Glomerular endothelial cell (primary cell): ENCODE measurements around the gene PCED1B. TPM values are rescaled to one million over a fixed set of nuclear protein-coding genes. Genes with fewer than 3 reads are reported as not detected.
"Not testable (repeated sequence)": the region's sequence is repeated elsewhere in the genome, so short reads cannot be mapped to it uniquely, and the experiment has no call there.

ENCODE experiments used
- DNase-seq: peaks from one replicate; pipeline ENCODE4 v3.0.0-alpha.2; 2011; ENCODE audit warnings: low read depth, low spot score; ENCODE audit errors: extremely low read depth
- total RNA-seq: library from RNA; depleted of rRNA; stranded (reverse); fragments of >200 nt; gene quantifications from 2 replicates; pipeline ENCODE4 v1.2.3, GENCODE V29; 2015

PCED1B gene, protein sequence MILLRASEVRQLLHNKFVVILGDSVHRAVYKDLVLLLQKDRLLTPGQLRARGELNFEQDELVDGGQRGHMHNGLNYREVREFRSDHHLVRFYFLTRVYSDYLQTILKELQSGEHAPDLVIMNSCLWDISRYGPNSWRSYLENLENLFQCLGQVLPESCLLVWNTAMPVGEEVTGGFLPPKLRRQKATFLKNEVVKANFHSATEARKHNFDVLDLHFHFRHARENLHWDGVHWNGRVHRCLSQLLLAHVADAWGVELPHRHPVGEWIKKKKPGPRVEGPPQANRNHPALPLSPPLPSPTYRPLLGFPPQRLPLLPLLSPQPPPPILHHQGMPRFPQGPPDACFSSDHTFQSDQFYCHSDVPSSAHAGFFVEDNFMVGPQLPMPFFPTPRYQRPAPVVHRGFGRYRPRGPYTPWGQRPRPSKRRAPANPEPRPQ
- total RNA-seq: 0.70 and 1.9 TPM in 2 replicates

DNA sequence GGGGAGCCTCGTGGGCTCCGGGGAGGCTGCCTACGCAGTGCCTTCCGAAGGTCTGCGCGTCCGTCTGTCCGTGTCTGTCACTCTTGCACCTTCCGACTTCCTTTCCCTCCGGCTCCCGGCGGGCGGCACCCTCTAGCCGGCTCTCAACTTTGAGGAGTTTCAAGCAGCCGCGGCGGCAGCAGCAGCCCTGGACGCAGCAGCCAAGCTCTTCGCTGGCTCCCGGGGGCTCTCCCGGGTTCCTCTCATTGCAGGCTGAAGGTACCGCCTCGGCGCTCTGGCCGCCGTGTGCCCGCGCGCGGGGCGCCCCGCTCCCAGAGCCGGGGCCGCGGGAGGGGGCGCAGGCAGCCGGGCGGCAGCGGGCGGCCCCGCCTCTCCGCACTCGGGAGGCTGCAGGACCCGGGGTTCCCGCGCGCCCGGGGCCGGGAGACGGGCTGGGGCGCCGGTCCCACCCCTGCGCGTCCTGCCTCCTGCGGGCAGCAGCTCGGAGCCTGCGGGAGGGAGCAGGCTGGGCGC is at the start of gene PCED1B, which contains the start of gene AMIGO2:
TSS of gene PCED1B (plus strand) at position 154 of the 513 bp plus-strand sequence. CDS start 155,443 bp downstream, outside the sequence.
TSS of gene AMIGO2 (minus strand) at position 492 of the 513 bp plus-strand sequence. CDS start 957 bp downstream, outside the sequence.
- no peak for DNase-seq

DNA sequence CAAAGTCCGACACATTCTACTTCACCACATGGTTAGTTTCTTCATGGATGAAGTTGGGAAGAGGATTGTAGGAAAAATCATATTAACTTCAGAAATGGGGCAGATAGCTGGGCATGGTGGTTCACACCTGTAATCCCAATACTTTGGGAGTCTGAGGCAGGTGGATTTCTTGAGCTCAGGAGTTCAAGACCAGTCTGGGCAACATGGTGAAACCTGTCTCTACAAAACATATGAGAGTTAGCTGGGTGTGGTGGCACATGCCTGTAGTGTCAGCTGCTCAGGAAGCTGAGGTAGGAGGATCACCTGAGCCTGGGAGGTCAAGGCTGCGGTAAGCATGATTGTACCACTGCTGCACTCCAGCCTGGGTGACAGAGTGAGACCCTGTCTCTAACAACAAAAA is 49.5 kb upstream of the PCED1B start:
- DNase-seq: no peak

DNA sequence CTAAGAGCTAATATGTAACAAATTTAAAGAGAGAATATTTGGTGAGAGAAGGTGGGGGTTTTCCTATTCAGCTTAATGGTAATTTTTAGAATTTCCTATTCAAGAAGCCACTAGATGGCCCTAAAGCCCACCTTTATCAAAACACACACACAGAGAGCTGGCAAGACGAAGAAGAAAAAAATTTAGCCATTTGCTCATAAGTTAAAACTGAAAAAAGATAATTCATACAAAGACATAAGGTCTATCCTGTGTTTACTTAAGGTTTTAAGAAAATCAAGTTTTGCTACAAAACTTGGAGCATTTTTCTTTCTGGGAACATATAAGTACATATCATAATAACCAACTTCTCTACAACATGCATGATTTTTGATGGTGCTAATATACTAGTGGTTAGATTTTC is 46.8 kb upstream of the PCED1B start:
- DNase-seq: peak; percentile 52

DNA sequence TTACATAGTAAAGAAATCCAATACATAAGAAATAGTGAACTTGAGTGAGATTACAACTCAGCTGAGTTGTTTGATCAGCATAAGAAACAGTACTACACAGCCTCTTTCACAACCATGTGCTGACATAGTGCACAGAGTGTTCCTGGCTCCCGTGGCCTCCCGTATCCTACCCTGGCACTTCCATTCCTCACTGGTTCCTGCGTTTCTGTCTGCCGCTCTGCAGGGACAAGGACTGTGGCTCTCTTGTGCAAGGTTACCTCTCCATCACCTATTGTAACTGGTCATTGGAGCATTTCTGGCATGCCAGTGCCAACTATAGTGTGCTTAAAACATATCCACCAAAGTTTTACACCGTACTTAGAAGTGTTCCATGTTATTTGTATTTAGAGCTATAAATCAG is 46.3 kb upstream of the PCED1B start:
- DNase-seq: no peak

DNA sequence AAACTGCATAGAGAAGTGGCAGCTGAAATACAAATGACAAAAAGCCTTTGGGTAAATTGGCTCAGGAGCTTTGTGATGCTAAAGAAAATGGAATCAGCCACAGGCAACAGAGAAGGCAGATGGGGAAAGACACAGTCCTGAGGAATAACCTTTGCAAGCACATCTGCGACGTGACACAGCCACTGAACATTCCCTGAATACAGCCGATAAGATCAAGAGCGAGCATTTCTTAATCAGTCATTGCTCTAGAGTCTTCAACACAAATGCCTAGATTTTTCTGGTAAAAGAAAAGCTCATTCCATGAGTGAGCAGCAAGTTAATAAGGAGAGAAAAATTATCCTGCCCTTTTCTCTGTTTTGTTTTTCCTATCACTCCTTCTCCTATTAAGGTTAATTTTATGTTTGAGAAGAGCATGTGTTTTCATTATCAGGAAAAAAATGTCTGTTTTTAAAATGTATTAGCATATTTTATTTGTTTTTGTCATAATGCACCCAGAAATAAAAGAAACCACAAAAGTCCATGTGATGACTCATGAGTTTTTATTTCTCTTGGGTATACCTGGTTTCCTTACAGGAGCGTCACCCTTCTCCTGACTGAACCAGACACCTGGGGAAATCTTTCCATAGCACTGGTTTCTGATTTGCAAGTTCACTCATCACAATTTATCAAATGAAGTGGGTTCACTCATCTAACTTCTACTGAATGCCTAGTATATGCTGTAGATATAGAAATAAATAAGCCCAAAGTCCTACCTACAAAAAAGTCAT is 45.4 kb upstream of the PCED1B start:
- DNase-seq: no peak

DNA sequence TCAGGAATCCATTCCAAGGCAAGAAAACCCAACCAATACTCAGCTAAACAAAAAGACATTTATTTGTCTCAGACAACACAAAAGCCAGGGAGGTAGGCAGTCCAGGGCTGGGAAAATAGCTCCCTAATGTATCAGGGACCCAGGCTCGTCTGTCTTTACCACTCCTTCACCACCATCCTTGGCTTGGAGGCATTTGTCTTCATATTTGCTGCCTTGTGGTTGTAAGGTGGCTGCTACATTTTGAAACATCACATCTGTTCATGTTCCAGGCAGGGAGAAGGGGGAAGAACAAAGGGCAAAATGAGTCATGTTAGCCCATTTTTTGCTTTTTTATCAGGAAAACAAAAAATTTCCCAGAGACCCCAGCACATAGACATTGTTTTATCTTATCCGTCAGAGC is 44.8 kb upstream of the PCED1B start:
- no peak for DNase-seq

DNA sequence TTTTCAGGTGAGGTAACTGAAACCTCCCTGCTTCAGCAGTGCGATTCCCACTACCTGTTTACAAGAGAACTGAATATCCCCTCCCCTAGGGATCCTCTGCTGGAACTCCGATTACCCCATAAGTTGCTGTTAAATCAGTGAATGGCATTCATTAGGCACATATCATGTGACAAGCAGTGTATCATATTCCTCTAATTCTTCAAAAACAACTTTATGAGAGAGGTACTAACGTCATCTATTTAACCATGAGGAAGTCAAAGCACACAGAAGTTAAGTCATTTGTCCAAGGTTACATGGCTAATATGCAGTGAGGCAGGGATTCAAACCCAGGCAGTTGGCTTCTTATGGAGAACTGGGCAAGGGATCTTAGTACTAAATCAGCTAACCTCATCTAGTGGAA is 43.9 kb upstream of the PCED1B start:
- no peak for DNase-seq

DNA sequence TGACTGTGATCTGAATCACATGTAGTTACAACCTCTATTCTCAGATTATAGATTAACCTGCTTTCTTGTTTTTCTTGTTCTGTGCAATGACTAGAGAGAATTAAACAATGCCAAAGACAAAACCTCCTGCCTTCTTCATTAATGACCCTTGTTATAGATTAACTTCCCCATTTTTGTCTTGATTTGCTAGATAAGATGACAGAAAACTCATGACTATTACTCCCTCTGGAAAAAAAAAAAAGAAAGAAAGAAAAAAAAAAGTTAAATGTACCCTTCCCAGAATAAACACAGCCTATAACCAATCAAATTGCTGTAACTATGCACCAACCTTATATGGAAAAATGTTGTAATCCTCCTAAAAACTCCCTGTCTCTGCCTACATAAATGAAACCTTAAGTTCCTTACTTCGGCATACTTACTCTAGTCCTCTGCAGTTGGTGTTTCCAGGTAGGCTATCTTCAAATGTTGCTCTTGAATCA is 41.1 kb upstream of the PCED1B start:
- no peak for DNase-seq

DNA sequence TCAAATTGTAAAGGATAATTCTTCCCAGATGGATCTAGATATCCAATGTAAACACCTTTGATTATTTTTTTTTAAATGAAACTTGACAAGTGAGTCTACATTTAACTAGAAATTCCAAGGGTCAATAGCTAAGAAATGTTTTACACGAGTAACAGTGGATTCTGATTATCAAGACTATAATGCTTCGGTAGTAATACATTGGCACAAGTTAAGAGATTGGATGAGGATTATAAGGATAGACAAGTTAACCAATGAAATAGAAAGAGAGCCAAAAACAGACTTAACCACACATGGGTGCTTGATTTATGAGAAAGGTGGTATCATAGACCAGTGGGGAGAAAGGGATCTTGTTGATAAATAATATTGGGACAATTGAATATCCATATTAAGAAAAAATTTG is 40.3 kb upstream of the PCED1B start:
- no peak for DNase-seq

DNA sequence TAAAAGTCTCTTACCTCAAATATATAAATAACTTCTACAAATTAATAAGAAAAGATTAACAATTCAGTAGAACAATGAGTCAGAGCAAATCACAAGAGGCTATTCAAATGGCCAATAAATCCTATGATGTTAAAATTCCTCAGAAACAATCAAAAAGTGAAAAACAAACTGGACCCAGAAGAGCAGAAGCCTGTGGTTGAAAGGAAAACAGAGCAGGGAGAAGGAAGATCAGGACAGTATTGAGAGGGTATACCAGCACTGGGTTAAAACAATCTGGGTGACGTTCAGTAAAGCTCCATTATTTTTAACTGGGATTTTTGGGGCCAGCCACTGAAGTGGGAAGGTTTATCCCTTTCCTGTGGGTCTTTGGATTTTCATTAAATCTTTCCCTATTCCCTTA is 39.7 kb upstream of the PCED1B start:
- no peak for DNase-seq

DNA sequence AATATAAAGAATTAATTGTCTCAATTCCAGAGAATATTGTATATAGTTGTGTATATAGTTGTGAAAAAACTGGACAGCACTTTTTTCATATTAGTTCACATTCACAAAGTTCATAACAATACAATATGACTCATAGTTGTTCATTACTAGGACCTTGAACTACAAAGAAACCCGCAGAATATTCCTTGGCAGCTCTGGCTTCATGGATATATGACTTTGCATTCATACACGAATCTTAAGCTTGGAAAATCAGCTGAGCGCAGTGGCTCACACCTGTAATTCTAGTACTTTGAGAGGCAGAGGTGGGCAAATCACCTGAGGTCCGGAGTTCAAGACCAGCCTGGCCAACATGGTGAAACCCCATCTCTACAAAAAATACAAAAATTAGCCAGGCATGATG is 38.1 kb upstream of the PCED1B start:
- DNase-seq: no peak

DNA sequence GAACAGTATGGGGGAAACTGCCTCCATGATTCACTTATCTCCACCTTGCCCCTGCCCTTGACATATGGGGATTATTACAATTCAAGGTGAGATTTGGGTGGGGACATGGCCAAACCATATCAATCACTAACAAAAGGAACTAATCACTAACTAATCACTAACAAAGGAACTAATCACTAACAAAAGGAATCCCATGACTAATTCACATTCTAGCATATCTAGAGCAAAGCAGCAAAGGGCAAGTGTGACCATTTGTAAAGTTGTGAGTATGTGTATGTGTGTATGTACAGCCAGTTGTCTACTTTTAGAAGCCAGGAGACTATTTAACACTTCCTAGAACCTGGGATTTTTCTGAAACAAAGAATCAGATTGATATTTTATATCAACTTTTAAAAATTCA is 30.9 kb upstream of the PCED1B start:
- no peak for DNase-seq

DNA sequence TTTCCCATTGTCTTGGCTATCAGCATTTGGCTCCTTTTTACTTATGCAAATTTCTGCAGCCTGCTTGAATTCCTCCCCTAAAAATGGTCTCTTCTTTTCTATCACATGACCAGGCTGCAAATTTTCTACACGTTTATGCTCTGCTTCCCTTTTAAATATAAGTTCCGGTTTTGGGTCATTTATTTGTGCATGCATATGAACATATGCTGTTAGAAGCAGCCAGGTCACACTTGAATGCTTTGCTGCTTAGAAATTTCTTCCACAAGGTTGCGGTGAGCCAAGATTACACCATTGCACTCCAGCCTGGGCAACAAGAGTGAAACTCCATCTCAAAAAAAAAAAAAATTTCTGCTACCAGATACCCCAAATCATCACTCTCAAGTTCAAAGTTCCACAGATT is 28.1 kb upstream of the PCED1B start:
- not testable (repeated sequence) for DNase-seq

DNA sequence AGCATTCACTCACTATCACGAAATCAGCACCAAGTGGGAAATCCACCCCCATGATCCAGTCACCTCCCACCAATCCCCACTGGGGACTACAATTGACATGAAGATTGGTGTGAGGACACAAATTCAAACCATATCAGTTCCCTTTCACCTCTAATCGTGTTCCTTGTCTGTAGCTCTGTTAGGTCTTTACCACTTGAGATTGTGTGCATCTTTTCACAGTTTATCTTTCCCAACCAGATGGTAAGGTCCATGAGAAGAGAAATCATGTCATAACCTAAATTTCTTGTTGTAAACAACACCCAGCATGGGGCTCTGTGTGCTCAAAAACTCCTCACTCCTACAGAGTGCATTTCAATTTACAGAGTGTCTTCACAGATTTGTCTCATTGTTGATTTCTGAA is 27.1 kb upstream of the PCED1B start:
- DNase-seq: no peak

DNA sequence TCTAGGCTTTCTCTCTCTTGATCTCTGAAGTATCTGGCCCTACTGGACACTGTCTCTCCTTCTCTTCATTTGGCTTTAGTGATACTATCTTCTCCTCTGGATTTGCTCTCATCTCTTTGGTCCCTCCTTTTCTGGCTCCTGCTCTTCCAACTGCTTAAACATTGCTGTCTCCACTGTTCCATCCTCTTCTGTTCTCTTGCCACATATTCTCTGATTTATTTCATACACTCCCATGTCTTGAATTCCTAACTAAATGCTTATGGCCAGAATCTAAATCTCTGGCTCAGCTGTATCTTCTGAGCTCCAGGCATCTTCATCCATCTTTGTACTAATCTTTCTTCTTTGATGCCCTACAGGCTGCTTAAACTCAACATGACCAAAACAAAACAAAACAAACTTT is 25.5 kb upstream of the PCED1B start:
- no peak for DNase-seq

DNA sequence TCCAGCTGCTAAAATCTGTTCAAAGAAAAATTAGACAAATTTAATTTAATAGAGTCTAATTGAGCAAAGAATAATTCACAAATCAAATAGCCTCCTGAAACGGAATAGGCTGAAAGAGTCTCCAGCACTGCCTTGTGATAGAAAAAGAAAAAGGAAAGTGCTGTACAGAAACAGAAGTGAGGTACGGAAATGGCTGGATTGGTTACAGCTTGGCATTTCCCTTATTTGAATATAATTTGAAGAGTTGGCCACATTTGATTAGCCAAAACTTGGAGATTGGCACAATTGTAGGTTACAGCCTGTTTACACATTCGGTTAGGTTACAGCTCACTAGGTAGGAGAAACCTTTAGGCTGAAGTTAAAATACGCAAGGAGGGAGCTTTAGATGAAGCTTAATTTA is 24.8 kb upstream of the PCED1B start:
- no peak for DNase-seq

DNA sequence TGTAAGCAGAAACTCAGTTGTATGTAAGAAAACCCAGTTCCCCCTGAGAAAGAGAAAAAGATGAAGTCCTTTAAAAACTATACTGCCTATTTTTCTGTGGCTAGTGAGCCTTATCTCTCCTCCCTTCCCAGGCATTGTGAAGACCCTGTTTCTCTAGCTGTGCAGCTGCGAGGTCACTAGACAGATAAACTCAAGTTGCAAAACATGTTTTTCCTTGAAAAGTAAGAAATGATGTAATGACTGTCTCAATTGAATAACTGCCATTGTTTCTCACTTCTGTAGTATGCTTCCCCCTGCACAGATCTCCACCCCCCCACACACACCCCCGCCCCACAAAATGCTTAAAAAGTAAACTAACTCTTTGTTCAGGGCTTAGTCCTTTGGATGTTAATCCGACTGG is 23.6 kb upstream of the PCED1B start:
- DNase-seq: not testable (repeated sequence)

DNA sequence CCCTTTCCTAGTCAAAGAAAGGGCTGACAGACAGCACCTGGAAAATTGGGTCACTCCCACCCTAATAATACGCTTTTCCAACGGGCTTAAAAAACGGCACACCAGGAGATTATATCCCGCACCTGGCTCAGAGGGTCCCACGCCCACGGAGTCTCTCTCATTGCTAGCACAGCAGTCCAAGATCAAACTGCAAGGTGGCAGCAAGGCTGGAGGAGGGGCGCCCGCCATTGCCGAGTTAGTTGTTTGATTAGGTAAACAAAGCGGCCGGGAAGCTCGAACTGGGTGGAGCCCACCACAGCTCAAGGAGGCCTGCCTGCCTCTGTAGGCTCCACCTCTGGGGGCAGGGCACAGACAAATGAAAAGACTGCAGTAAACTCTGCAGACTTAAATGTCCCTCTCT is 22.5 kb upstream of the PCED1B start:
- not testable (repeated sequence) for DNase-seq

DNA sequence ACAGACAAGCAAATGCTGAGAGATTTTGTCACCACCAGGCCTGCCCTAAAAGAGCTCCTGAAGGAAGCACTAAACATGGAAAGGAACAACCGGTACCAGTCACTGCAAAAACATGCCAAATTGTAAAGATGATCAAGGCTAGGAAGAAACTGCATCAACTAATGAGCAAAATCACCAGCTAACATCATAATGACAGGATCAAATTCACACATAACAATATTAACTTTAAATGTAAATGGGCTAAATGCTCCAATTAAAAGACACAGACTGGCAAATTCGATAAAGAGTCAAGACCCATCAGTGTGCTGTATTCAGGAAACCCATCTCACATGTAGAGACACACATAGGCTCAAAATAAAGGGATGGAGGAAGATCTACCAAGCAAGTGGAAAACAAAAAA is 20.8 kb upstream of the PCED1B start:
- not testable (repeated sequence) for DNase-seq

DNA sequence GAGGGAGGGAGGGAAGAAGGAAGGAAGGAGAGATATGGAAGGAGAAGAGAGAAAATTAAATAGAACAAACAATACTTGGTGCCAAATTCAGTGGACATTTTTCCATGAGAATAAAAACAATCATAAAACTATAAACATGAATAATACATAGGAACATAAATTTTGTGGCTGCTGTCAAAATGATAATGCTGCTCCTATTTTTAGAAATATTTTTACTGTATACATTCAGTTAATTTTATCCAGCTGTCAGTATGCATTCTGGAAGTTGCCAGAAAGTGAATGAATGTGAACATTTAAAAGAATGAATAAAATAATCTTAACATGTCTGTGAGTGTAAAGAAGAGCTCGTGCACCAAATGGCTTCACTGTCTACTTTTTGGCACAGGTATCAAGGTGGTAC is 13.9 kb upstream of the PCED1B start:
- DNase-seq: no peak

DNA sequence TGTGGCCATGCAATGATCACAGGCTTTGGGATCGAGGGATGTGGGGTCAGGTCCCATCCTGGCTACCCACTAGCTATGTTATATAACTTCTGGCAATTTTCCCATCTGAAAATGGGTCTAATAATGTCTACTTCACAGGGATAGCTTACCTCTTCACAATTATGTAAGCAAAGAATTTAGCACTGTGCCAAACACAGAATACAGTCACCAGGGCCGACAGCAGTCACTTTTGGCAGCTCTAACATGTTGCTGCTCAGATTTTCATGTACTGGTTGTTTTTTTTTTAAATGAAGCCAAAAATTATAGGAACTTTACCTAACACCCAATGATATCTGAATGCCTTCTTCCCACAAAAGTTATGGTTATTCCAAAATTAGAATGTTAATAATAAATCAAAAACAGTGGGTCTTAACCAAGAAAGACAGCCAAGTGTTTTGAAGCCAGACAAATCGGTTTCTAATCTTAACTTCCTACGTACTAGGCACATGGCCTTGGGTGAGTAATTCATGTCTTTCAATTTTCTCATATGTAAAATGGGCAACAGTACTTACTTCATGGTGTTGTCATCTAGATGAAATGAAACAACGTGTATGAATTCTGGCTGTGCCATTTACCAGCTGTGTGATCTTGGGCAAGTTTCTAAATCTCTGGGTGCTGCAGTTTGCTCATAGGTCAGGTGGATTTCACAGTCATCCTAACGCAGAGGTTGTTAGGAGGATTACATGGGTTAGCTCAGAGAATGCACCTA is 13.0 kb upstream of the PCED1B start:
- no peak for DNase-seq
